ENCODE measurements around the gene MAP4K4.

Gene MAP4K4

GRCh38 chr2:101782427-101782792, 84.9 kb downstream of the MAP4K4 start:
- peaks cover 45% of the 10 kb centered on the region for H3K4me1 ChIP-seq (ENCODE audit: low read length)
- H2AFZ ChIP-seq (ENCODE audit: low read depth, low read length): no peak overlapping the region
- peak overlapping the region; percentile 91 for H3K27ac ChIP-seq (ENCODE audit: low read length)
- H3K27me3 ChIP-seq (ENCODE audit: low read depth, low read length): no peaks in the 10 kb centered on the region
- no peaks in the 10 kb centered on the region for H3K36me3 ChIP-seq (replicated peaks; ENCODE audit: low read depth, low read length)
- peak overlapping the region; percentile 70; the same call in 1 of the 2 replicates for H3K9ac ChIP-seq (ENCODE audit: low read length)
- peak overlapping the region; percentile 66 for H3K4me3 ChIP-seq (ENCODE audit: low read length)
- no peak for TF ChIP-seq CTCF (IDR thresholded peaks at IDR 0.05; ENCODE audit: low read depth, low read length)
- no peak for TF ChIP-seq EZH2phosphoT487 (IDR thresholded peaks at IDR 0.05; ENCODE audit: low read depth)
- H3K9me3 ChIP-seq (ENCODE audit: insufficient read depth, low read length): no peaks in the 10 kb centered on the region
- H3K79me2 ChIP-seq (ENCODE audit: low read length): peaks cover 98% of the 10 kb centered on the region
- H3K4me2 ChIP-seq (ENCODE audit: low read length): peak overlapping the region; percentile 98
- H4K20me1 ChIP-seq (ENCODE audit: insufficient read depth, low read length): peaks cover 95% of the 10 kb centered on the region

- no peak for TF ChIP-seq EZH2phosphoT487 (IDR thresholded peaks at IDR 0.05; ENCODE audit: low read depth)
- TF ChIP-seq CTCF (IDR thresholded peaks at IDR 0.05; ENCODE audit: low read depth, low read length): no peak
- Histone ChIP-seq H3K4me2 (ENCODE audit: low read length) (no peak overlapping the region), H3K79me2 (ENCODE audit: low read length) (peaks cover 94% of the 10 kb centered on the region), H3K36me3 (replicated peaks; ENCODE audit: low read depth, low read length) (peaks cover 15% of the 10 kb centered on the region), H4K20me1 (ENCODE audit: insufficient read depth, low read length) (peaks cover 91% of the 10 kb centered on the region), H3K9ac (ENCODE audit: low read length) (no peak overlapping the region), H3K4me3 (ENCODE audit: low read length) (no peak overlapping the region), H3K9me3 (ENCODE audit: insufficient read depth, low read length) (no peaks in the 10 kb centered on the region), H3K4me1 (ENCODE audit: low read length) (peaks cover 14% of the 10 kb centered on the region), H2AFZ (ENCODE audit: low read depth, low read length) (no peak overlapping the region), H3K27me3 (ENCODE audit: low read depth, low read length) (no peaks in the 10 kb centered on the region), H3K27ac (ENCODE audit: low read length) (no peak overlapping the region)
Measured at GRCh38 chr2:101787097-101787496, 89.6 kb downstream of the MAP4K4 start.

GRCh38 chr2:101788565-101788964, 91.1 kb downstream of the MAP4K4 start:
- H4K20me1 ChIP-seq (ENCODE audit: insufficient read depth, low read length): peaks cover 86% of the 10 kb centered on the region
- TF ChIP-seq CTCF (IDR thresholded peaks at IDR 0.05; ENCODE audit: low read depth, low read length) (no peak), EZH2phosphoT487 (IDR thresholded peaks at IDR 0.05; ENCODE audit: low read depth) (no peak)
- no peaks in the 10 kb centered on the region for H3K9me3 ChIP-seq (ENCODE audit: insufficient read depth, low read length)
- 0 out of 2 replicates have a peak, but pooled peaks cover 4% of the 10 kb centered on the region for H3K4me1 ChIP-seq (ENCODE audit: low read length)
- no peak overlapping the region for H3K4me2 ChIP-seq (ENCODE audit: low read length)
- peaks cover 20% of the 10 kb centered on the region for H3K36me3 ChIP-seq (replicated peaks; ENCODE audit: low read depth, low read length)
- H3K4me3 ChIP-seq (ENCODE audit: low read length): no peak overlapping the region
- no peak overlapping the region for H3K27ac ChIP-seq (ENCODE audit: low read length)
- no peaks in the 10 kb centered on the region for H3K27me3 ChIP-seq (ENCODE audit: low read depth, low read length)
- H2AFZ ChIP-seq (ENCODE audit: low read depth, low read length): no peak overlapping the region
- peaks cover 91% of the 10 kb centered on the region for H3K79me2 ChIP-seq (ENCODE audit: low read length)
- no peak overlapping the region for H3K9ac ChIP-seq (ENCODE audit: low read length)

GRCh38 chr2:101788995-101789970, 91.8 kb downstream of the MAP4K4 start:
- H2AFZ ChIP-seq (ENCODE audit: low read depth, low read length): no peak overlapping the region
- H4K20me1 ChIP-seq (ENCODE audit: insufficient read depth, low read length): peaks cover 86% of the 10 kb centered on the region
- H3K4me1 ChIP-seq (ENCODE audit: low read length): 0 out of 2 replicates have a peak, but pooled peaks cover 4% of the 10 kb centered on the region
- no peak overlapping the region for H3K4me3 ChIP-seq (ENCODE audit: low read length)
- no peak overlapping the region for H3K27ac ChIP-seq (ENCODE audit: low read length)
- TF ChIP-seq EZH2phosphoT487 (IDR thresholded peaks at IDR 0.05; ENCODE audit: low read depth): no peak
- no peak for TF ChIP-seq CTCF (IDR thresholded peaks at IDR 0.05; ENCODE audit: low read depth, low read length)
- peaks cover 20% of the 10 kb centered on the region for H3K36me3 ChIP-seq (replicated peaks; ENCODE audit: low read depth, low read length)
- no peaks in the 10 kb centered on the region for H3K27me3 ChIP-seq (ENCODE audit: low read depth, low read length)
- no peak overlapping the region for H3K4me2 ChIP-seq (ENCODE audit: low read length)
- H3K79me2 ChIP-seq (ENCODE audit: low read length): peaks cover 91% of the 10 kb centered on the region
- no peak overlapping the region for H3K9ac ChIP-seq (ENCODE audit: low read length)
- H3K9me3 ChIP-seq (ENCODE audit: insufficient read depth, low read length): no peaks in the 10 kb centered on the region
